HUDEP-2 (cell line): ENCODE data around the gene TRIM17.
A peak's percentile ranks its signal among the peaks of the same experiment; 100 is the strongest.
"Not testable (repeated sequence)": the region's sequence is repeated elsewhere in the genome, so short reads cannot be mapped to it uniquely, and the experiment has no call there.

Experiments used
- DNase-seq, 76 experiments: peaks; one replicate each; lab custom pipeline; 2025; ENCODE audit not compliant: unreplicated experiment in 76 of 76; lab: John Stamatoyannopoulos, UW

The TRIM17 gene

GRCh38 chr1:228450200-228450599, 33.5 kb upstream of the TRIM17 start:
- no peak for DNase-seq

DNA sequence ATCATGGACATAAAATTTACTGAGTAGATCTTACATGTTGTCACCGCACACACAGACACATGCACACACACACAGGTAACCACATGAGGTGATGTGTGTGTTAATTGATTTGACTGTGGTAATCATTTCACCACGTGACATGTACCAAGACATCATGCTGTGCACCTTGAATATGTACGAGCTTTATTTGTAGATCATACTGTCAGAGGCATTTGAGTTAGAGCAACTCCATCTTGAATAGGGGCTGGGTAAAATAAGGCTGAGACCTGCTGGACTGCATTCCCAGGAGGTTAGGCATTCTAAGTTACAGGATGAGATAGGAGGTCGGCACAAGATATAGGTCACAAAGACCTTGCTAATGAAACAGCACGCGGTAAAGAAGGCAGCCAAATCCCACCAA, 31.7 kb upstream of the TRIM17 start:
- no peak for DNase-seq

- no peak for DNase-seq
Measured at GRCh38 chr1:228446852-228447251, 30.2 kb upstream of the TRIM17 start.

- DNase-seq = peak in 7 of 76 experiments; percentile 8 to 23 (median 13)
Measured at GRCh38 chr1:228445843-228446650, 29.4 kb upstream of the TRIM17 start.

- DNase-seq = no peak
Measured at GRCh38 chr1:228445490-228445842, 28.8 kb upstream of the TRIM17 start.

DNA sequence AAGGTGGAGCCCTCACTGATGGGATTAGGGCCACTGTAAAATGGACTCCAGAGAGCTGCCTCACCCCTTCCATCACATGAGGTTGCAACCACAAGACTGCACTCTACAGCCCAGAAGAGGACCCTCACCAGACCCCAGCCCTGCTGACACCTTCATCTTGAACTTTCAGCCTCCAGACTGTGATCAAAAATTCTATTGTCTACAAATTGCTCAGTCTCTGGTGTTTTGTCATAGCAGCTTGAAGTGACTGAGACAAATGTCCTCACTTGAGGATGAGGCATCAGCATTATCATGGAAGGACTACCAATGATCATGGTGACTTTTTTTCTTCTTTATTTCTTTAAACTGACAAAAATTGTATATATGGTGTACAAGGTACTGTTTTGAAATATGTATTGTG, 26.7 kb upstream of the TRIM17 start:
- DNase-seq = no peak

- DNase-seq = no peak
Measured at GRCh38 chr1:228440761-228441500, 24.3 kb upstream of the TRIM17 start.

GRCh38 chr1:228438266-228438665, 21.6 kb upstream of the TRIM17 start:
- peak in 2 of 76 experiments; percentile 5 to 31 for DNase-seq

GRCh38 chr1:228437424-228437962, 20.8 kb upstream of the TRIM17 start:
- no peak for DNase-seq

- DNase-seq = no peak
Measured at GRCh38 chr1:228434689-228435088, 18.0 kb upstream of the TRIM17 start.

- not testable (repeated sequence) for DNase-seq
Measured at GRCh38 chr1:228433337-228434053, 16.8 kb upstream of the TRIM17 start.

- no peak for DNase-seq
Measured at GRCh38 chr1:228430243-228430642, 13.6 kb upstream of the TRIM17 start.

DNA sequence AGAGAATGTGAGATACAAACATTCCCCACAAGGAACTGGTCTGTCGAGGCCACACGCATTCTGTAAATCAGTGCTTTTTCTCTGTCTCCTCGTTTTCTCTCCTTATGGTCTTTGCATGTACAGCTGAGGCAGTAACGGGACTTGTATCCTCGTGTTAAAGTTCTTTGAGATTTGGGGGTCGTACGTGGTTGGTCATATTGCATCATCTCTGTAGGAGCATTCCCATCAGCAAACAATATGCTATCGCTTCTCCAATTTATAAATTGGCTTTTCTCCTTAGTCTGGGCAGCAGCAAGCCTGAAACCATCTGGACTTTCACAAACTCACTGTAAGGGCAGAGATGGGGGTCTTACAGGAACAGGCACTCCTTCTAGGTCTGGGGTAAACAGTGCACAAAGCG, 13.0 kb upstream of the TRIM17 start:
- DNase-seq = no peak

- no peak for DNase-seq
Measured at GRCh38 chr1:228429007-228429406, 12.3 kb upstream of the TRIM17 start.

DNA sequence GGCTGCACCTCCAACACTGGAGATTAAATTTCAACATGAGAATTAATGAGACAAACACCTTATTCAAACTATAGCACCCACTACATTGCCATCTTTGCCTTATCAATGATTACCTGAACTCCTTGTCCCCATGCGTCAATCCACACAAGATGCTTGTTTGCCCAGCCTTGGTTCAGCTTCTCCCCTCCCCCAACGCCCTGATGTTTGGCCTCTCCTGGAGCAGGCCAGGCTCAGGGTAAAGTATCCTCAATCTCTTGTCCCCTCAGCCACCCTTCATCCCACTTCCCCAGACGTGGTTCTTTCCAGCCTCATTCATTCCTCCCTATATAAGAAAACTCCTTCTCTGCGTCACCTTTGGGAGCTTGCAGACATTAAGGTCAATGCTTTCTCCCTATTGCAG, 11.8 kb upstream of the TRIM17 start:
- DNase-seq = no peak

DNA sequence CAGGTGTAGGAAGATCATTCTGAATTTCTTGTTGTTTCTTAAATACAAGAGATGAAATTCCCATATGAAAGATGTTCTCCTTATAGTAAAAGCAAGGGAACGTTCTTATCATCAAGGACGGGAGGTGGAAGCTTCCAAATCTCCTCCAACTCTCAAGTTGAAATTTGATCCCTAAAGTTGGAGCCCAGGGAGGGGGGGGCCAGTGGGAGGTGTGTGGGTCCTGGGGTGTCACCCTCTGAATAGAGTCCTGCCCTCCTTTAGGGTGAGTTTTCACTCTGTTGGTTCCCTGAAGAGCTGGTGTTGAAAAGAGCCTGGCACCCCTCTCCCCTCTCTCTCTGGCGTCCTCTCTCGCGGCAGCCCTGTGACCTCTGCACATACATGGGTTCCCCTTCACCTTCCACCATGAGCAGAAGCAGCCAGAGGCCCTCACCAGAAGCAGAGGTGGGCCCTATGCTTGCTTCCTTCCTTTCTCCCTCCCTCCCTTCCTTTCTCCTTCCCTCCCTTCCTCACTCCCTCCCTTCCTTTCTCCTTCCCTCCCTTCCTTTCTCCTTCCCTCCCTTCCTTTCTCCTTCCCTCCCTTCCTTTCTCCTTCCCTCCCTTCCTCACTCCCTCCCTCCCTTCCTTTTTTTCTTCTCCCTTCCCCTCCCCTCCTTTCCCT, 10.0 kb upstream of the TRIM17 start:
- no peak for DNase-seq

DNA sequence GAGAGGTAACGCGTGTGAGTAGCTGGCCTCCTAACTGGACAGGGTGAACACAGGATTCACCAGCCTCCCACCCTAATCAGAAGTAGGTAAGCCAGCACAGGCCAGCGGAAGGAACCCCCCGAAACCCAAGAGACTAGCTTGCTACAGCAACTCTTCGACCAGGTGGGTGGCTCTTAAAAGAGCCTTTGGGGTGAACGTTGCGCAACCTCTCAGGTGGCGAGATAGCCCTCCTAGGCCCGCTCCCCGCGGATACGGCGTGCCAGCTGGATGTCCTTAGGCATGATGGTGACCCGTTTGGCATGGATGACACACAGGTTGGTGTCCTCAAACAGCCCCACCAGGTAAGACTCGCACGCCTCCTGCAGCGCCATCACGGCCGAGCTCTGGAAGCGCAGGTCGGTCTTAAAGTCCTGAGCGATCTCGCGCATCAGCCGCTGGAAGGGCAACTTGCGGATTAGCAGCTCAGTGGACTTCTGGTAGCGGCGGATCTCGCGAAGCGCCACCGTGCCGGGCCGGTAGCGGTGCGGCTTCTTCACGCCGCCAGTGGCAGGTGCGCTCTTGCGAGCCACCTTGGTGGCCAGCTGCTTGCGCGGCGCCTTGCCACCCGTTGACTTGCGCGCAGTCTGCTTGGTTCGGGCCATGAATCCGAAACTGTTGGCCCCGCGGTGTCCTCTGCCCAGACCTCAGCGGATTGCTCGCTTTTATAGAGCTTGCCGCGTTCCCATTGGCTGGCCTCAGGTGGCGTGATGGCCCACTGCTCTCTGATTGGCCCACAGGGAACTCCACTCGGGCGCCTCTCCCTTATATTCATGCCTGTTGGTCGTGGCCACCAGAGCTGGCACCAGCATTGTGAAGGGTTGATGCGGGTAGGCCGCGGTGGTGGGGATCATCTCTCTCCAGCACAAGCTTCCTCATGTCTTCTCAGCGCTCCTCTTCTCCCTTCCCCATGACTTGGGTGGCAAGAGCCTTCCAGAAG, 8.3 kb upstream of the TRIM17 start:
- DNase-seq = no peak

- no peak for DNase-seq
Measured at GRCh38 chr1:228423404-228424053, 6.9 kb upstream of the TRIM17 start.
